Suprapubic skin (tissue), 4 donors: ENCODE measurements around the gene STARD3NL. TPM values are rescaled to one million over a fixed set of nuclear protein-coding genes. Genes with fewer than 3 reads are reported as not detected.
A peak's percentile ranks its signal among the peaks of the same experiment; 100 is the strongest.
"Not testable (repeated sequence)": the region's sequence is repeated elsewhere in the genome, so short reads cannot be mapped to it uniquely, and the experiment has no call there.

Experiments used
- DNase-seq, 2 donors: peaks; one replicate each; pipeline ENCODE4 v3.0.0-alpha.2; 2019; ENCODE audit warnings: low spot score in 2 of 2
- H3K27ac ChIP-seq: fragments of 200-600 bp; sonication (generic); one replicate; pipeline ENCODE4 v1.5.1; 2019
- H3K27me3 ChIP-seq: fragments of 200-600 bp; sonication (generic); one replicate; pipeline ENCODE4 v1.5.1; 2019
- H3K36me3 ChIP-seq: fragments of 200-600 bp; sonication (generic); one replicate; pipeline ENCODE4 v1.5.1; 2019
- H3K4me1 ChIP-seq: fragments of 200-600 bp; sonication (generic); one replicate; pipeline ENCODE4 v1.5.1; 2019
- H3K4me3 ChIP-seq: fragments of 200-600 bp; sonication (generic); one replicate; pipeline ENCODE4 v1.5.1; 2019; ENCODE audit warnings: mild to moderate bottlenecking
- H3K9me3 ChIP-seq: fragments of 200-600 bp; sonication (generic); one replicate; pipeline ENCODE4 v1.5.1; 2019
- EP300 ChIP-seq: sonication (generic); formaldehyde crosslinking; IDR thresholded peaks from one replicate; pipeline ENCODE4 v1.6.1; 2017; ENCODE audit warnings: antibody characterized with exemption
- POLR2A ChIP-seq, 2 donors: fragments of 450-650 bp; IDR thresholded peaks; one replicate each; pipeline ENCODE4 v1.6.1; 2017; ENCODE audit warnings: antibody characterized with exemption in 2 of 2, mild to moderate bottlenecking in 2 of 2, moderate library complexity in 2 of 2
- POLR2AphosphoS5 ChIP-seq, 3 donors: sonication (generic); formaldehyde crosslinking; IDR thresholded peaks; one replicate each; pipeline ENCODE4 v1.6.1; 2017; ENCODE audit warnings: antibody characterized with exemption in 3 of 3
- WGBS: methylation state at CpG from one replicate; pipeline ENCODE4 v1.1.5; 2018; 5-methylcytosine and 5-hydroxymethylcytosine counted together
- total RNA-seq, 4 donors: library from RNA; depleted of rRNA; stranded (reverse); fragments of >200 nt; gene quantifications; one replicate each; pipeline ENCODE4 v1.1.0, GENCODE V29; 2016
- TF ChIP-seq, protein P1 (sequence below), 2 donors: fragments of 200-600 bp in 1 of 2; fragments of 450-650 bp in 1 of 2; sonication (generic) in 1 of 2; IDR thresholded peaks; one replicate each; pipeline ENCODE4 v1.5.1; 2016 to 2019; ENCODE audit warnings: antibody characterized with exemption in 2 of 2, mild to moderate bottlenecking in 1 of 2, moderate library complexity in 1 of 2

STARD3NL gene
- total RNA-seq, 4 donors from 2014 or later = 7.4 to 12.4 (median 7.9) TPM

DNA sequence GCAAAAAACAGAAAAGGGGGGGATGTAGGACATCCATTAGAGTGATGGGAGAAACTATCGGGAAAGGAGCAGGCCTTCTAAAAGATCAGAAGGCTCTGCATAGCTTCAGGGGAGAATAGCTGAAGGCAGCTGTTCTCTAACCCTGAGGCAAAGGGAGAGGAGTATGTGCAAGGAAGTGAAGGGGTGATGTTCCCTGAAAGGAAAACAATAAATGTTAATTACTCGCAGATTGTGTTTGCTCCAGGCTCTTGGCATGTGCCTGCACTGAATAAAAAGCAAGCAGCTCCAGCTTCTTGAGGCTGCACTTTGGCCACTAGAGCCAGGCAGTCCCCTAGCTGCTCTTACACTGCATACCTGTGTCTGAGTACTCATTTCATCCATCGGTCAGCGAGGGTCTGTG, 14.4 kb upstream of the STARD3NL start:
- no peak overlapping the region for H3K4me3 ChIP-seq
- no peaks in the 10 kb centered on the region for H3K36me3 ChIP-seq
- no peak for TF ChIP-seq EP300
- no peak for TF ChIP-seq POLR2AphosphoS5 (IDR thresholded peaks at IDR 0.05)
- TF ChIP-seq POLR2A (IDR thresholded peaks at IDR 0.05) = no peak
- TF ChIP-seq, protein P1, sequence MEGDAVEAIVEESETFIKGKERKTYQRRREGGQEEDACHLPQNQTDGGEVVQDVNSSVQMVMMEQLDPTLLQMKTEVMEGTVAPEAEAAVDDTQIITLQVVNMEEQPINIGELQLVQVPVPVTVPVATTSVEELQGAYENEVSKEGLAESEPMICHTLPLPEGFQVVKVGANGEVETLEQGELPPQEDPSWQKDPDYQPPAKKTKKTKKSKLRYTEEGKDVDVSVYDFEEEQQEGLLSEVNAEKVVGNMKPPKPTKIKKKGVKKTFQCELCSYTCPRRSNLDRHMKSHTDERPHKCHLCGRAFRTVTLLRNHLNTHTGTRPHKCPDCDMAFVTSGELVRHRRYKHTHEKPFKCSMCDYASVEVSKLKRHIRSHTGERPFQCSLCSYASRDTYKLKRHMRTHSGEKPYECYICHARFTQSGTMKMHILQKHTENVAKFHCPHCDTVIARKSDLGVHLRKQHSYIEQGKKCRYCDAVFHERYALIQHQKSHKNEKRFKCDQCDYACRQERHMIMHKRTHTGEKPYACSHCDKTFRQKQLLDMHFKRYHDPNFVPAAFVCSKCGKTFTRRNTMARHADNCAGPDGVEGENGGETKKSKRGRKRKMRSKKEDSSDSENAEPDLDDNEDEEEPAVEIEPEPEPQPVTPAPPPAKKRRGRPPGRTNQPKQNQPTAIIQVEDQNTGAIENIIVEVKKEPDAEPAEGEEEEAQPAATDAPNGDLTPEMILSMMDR (IDR thresholded peaks at IDR 0.05) = no peak
- H3K27ac ChIP-seq = no peak overlapping the region
- DNase-seq = no peak
- no peaks in the 10 kb centered on the region for H3K4me1 ChIP-seq
- H3K9me3 ChIP-seq = no peaks in the 10 kb centered on the region
- H3K27me3 ChIP-seq = no peaks in the 10 kb centered on the region
- WGBS = 65% methylated on average over 4 of the region's 4 CpGs

DNA sequence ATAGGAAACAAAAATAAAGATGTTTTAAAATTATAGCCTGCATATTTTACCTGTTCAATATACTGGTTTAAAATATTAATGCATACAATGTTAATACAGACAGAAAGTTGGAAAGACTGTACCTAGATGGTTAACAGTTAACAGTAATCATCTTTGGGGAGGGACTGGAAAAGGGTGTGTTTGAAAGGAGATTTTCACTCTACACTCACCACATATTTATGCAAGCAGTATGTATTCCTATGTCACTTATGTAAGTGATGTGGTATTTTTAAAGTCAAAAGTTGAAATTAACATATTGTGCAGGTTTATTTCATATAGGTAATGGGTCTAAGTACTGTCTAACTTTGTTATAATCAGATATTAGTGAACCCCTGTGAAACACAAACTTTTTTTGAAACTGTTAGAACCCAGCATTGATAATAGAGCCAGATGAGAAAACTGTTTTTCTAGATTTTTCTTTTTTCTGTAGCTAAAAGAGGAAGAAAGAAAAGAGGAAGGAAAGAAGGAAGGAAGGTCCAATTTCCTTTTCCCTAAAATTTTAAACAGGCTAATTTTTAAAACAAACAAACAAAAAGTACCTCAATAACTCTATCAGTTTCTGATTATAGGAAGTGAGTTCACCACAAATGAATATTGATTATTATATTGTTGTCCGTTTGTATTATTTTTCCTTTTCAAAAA, 9.0 kb upstream of the STARD3NL start:
- TF ChIP-seq EP300 (no peak), POLR2A (IDR thresholded peaks at IDR 0.05) (no peak), POLR2AphosphoS5 (IDR thresholded peaks at IDR 0.05) (no peak)
- TF ChIP-seq, protein P1 (IDR thresholded peaks at IDR 0.05) = no peak
- H3K36me3 ChIP-seq = no peaks in the 10 kb centered on the region
- no peak for DNase-seq
- no peaks in the 10 kb centered on the region for H3K27me3 ChIP-seq
- no peaks in the 10 kb centered on the region for H3K9me3 ChIP-seq
- peaks cover 8% of the 10 kb centered on the region for H3K4me1 ChIP-seq
- 78% methylated on average over 1 of the region's 1 CpG for WGBS
- no peak overlapping the region for H3K27ac ChIP-seq
- H3K4me3 ChIP-seq = no peak overlapping the region

DNA sequence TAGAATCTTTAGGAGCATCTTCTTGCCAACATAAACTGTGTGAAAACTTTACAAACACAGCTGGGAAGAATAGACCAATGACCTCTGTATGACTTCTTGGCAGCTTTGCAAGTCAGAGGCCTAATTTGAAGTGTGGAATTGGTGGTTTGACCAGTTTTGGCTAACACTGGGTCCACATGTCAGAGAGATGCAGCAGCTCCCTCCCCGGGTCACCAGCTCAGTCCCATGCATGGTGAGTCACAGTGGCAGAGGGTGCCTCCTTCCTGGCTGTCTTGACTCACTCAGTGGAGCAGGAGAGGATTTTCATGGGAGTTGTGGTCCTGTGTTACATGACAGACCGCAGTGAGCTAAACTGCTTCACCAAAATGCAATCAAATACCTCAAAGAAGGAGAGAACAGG, 8.2 kb upstream of the STARD3NL start:
- peaks cover 8% of the 10 kb centered on the region for H3K4me1 ChIP-seq
- no peak for TF ChIP-seq EP300
- TF ChIP-seq, protein P1 (IDR thresholded peaks at IDR 0.05) = no peak
- TF ChIP-seq POLR2AphosphoS5 (IDR thresholded peaks at IDR 0.05) = no peak
- TF ChIP-seq POLR2A (IDR thresholded peaks at IDR 0.05) = no peak
- H3K4me3 ChIP-seq = no peak overlapping the region
- no peak for DNase-seq
- no peaks in the 10 kb centered on the region for H3K27me3 ChIP-seq
- peak overlapping the region; percentile 20 for H3K27ac ChIP-seq
- no peaks in the 10 kb centered on the region for H3K36me3 ChIP-seq
- 38% methylated on average over 2 of the region's 2 CpGs for WGBS
- H3K9me3 ChIP-seq = no peaks in the 10 kb centered on the region

DNA sequence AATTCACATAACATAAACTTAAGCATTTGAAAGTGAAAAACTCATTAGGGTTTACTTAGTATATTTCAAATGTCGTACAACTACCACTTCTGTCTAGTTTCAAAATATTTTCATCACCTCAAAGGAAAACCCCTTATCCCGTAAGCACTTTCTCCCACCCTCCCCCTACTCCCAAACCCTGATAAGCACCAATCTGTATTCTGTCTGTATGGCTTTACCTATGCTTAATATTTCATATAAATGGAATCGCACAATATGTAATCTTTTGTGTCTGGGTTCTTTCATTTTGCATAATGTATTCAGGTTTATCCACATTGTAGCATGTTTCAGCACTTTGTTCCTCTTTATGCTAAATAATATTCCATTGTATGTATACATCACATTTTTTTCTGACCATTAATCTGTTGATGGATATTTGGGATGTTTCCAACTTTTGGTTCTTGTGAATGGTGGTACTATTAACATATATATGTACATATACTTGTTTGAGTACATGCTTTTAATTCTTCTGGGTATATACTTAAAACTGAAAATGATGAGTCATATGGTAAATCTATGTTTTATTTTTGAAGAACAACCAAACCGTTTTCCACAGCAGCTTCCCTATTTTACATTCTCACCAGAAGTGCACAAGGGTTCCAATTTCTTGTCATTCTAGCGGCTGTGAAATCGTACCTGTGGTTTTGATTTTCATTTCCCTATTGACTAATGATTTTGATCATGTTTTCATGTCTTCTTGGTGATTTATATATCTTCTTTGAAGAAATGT, 6.2 kb upstream of the STARD3NL start:
- Histone ChIP-seq H3K9me3 (no peaks in the 10 kb centered on the region), H3K36me3 (no peaks in the 10 kb centered on the region), H3K27ac (no peak overlapping the region), H3K27me3 (peaks cover 3% of the 10 kb centered on the region), H3K4me3 (no peak overlapping the region), H3K4me1 (peaks cover 8% of the 10 kb centered on the region)
- 70% methylated on average over 6 of the region's 6 CpGs for WGBS
- DNase-seq = no peak
- no peak for TF ChIP-seq EP300
- TF ChIP-seq POLR2AphosphoS5 (IDR thresholded peaks at IDR 0.05) = no peak
- no peak for TF ChIP-seq POLR2A (IDR thresholded peaks at IDR 0.05)
- TF ChIP-seq, protein P1 (IDR thresholded peaks at IDR 0.05) = no peak

DNA sequence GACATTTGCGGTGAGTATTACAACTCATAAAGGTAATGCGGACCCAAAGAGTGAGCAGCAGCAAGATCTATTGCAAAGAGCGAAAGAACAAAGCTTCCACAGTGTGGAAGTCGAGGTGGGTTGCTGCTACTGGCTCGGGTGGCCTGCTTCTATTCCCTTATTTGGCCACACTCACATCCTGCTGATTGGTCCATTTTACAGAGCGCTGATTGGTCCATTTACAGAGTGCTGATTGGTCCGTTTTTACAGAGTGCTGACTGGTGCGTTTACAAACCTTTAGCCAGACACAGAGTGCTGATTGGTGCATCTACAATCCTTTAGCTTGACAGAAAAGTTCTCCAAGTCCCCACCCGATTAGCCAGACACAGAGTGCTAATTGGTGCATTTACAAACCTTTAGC, 2.5 kb upstream of the STARD3NL start:
- WGBS = 93% methylated on average over 9 of the region's 9 CpGs
- H3K4me1 ChIP-seq = peaks cover 21% of the 10 kb centered on the region
- not testable (repeated sequence) for DNase-seq, H3K27ac ChIP-seq, H3K4me3 ChIP-seq, H3K36me3 ChIP-seq, H3K9me3 ChIP-seq, H3K27me3 ChIP-seq
